NOMO-1 (cell line): Measurements from ENCODE around the gene PHC2.
A peak's percentile ranks its signal among the peaks of the same experiment; 100 is the strongest.

Experiments used
- DNase-seq, 2 experiments: peaks; one replicate each; lab custom pipeline; 2025; ENCODE audit not compliant: unreplicated experiment in 2 of 2; lab: John Stamatoyannopoulos, UW

The PHC2 gene

GRCh38 chr1:33455539-33456501 lies 24.9 kb upstream of the PHC2 start:
- DNase-seq, result peak; percentile 58 to 74

- no peak for DNase-seq
Observed at GRCh38 chr1:33454646-33455282, 23.9 kb upstream of the PHC2 start.

GRCh38 chr1:33446590-33446989 lies 15.7 kb upstream of the PHC2 start:
- no peak for DNase-seq

GRCh38 chr1:33445108-33445507 lies 14.2 kb upstream of the PHC2 start:
- DNase-seq, result no peak

GRCh38 chr1:33443705-33444180 lies 12.8 kb upstream of the PHC2 start:
- no peak for DNase-seq

GRCh38 chr1:33443080-33443704 lies 12.3 kb upstream of the PHC2 start:
- DNase-seq, result no peak

GRCh38 chr1:33442141-33442540 lies 11.2 kb upstream of the PHC2 start:
- DNase-seq, result no peak

GRCh38 chr1:33441088-33441745 lies 10.3 kb upstream of the PHC2 start:
- DNase-seq, result no peak

- no peak for DNase-seq
Observed at GRCh38 chr1:33439662-33440061, 8.8 kb upstream of the PHC2 start.

- DNase-seq, result no peak
Observed at GRCh38 chr1:33438364-33439160, 7.7 kb upstream of the PHC2 start.

GRCh38 chr1:33436557-33437285 lies 5.8 kb upstream of the PHC2 start:
- DNase-seq, result no peak

- no peak for DNase-seq
Observed at GRCh38 chr1:33435096-33435820, 4.4 kb upstream of the PHC2 start.

GRCh38 chr1:33434363-33434750 lies 3.5 kb upstream of the PHC2 start:
- DNase-seq, result no peak

- DNase-seq, result peak; percentile 90 to 95
Observed at GRCh38 chr1:33433509-33434362, 2.8 kb upstream of the PHC2 start.

GRCh38 chr1:33429856-33430691 lies 821 bp downstream of the PHC2 start:
- DNase-seq, result no peak

- DNase-seq, result no peak
Observed at GRCh38 chr1:33429332-33429731, 1.6 kb downstream of the PHC2 start.

GRCh38 chr1:33428661-33429060 lies 2.2 kb downstream of the PHC2 start:
- no peak for DNase-seq
